OCI-LY3 (cell line): ENCODE results near the gene XCR1.
"Not testable (repeated sequence)": the region's sequence is repeated elsewhere in the genome, so short reads cannot be mapped to it uniquely, and the experiment has no call there.

ENCODE experiments used
- H2AFZ ChIP-seq: fragments of 200-600, 300-600 bp; shearing (Covaris generic); 2 replicates; pipeline ENCODE4 v1.6.0; 2014; ENCODE audit warnings: antibody characterized with exemption, low read depth, low read length
- H3K27ac ChIP-seq: fragments of 200-600, 300-600 bp; sonication (generic); 2 replicates; pipeline ENCODE4 v1.5.1; 2014; ENCODE audit warnings: mild to moderate bottlenecking, low read length, moderate library complexity, mixed read lengths
- H3K27me3 ChIP-seq: fragments of 200-600, 300-600 bp; sonication (generic); 2 replicates; pipeline ENCODE4 v1.6.1; 2014; ENCODE audit warnings: low read depth, low read length, mixed read lengths
- H3K36me3 ChIP-seq: fragments of 200-600, 300-600 bp; sonication (generic); replicated peaks from 2 replicates; pipeline ENCODE3; 2014; ENCODE audit warnings: low read depth, low read length, mixed read lengths
- H3K4me1 ChIP-seq: fragments of 300-600, 200-600 bp; sonication (generic); 2 replicates; pipeline ENCODE4 v1.6.1; 2014; ENCODE audit warnings: low read length, mixed read lengths
- H3K4me2 ChIP-seq: fragments of 200-600, 300-600 bp; sonication (generic); 2 replicates; pipeline ENCODE4 v1.6.1; 2014; ENCODE audit warnings: low read length, mixed read lengths
- H3K4me3 ChIP-seq: fragments of 300-600, 200-600 bp; sonication (generic); 2 replicates; pipeline ENCODE4 v1.5.1; 2014; ENCODE audit warnings: antibody characterized with exemption, mild to moderate bottlenecking, low read length, moderate library complexity
- H3K79me2 ChIP-seq: fragments of 300-600, 200-600 bp; shearing (Covaris generic); 2 replicates; pipeline ENCODE4 v1.6.1; 2014; ENCODE audit warnings: mild to moderate bottlenecking, low read length, mixed read lengths
- H3K9ac ChIP-seq: fragments of 300-600, 200-600 bp; shearing (Covaris generic); 2 replicates; pipeline ENCODE4 v1.6.0; 2014; ENCODE audit warnings: mild to moderate bottlenecking, low read length, moderate library complexity
- H3K9me3 ChIP-seq: fragments of 200-600, 300-600 bp; shearing (Covaris generic); 2 replicates; pipeline ENCODE4 v1.6.1; 2014; ENCODE audit warnings: low read length, mixed read lengths; ENCODE audit not compliant: insufficient read depth
- H4K20me1 ChIP-seq: fragments of 200-600, 300-600 bp; sonication (generic); 2 replicates; pipeline ENCODE4 v1.6.1; 2016; ENCODE audit warnings: low read length, mixed read lengths; ENCODE audit not compliant: insufficient read depth
- CTCF ChIP-seq: fragments of 200-600, 300-600 bp; sonication (generic); IDR thresholded peaks from 2 replicates; pipeline ENCODE4 v1.5.1; 2014; ENCODE audit warnings: antibody characterized with exemption, low read length, low read depth
- EZH2phosphoT487 ChIP-seq: fragments of 200-600 bp; shearing (Covaris generic); IDR thresholded peaks from 2 replicates; pipeline ENCODE4 v1.6.1; 2018; ENCODE audit warnings: antibody characterized with exemption, mixed run types, low read depth

XCR1 gene

GRCh38 chr3:46056686-46057085 is 29.4 kb upstream of the XCR1 start:
- H3K27me3 ChIP-seq: peaks cover 62% of the 10 kb centered on the region
- no peaks in the 10 kb centered on the region for H3K36me3 ChIP-seq
- no peak for TF ChIP-seq EZH2phosphoT487
- TF ChIP-seq CTCF: no peak

GRCh38 chr3:46053761-46054515 is 26.7 kb upstream of the XCR1 start:
- not testable (repeated sequence) for H3K4me3 ChIP-seq, H3K79me2 ChIP-seq, H3K36me3 ChIP-seq, H3K27ac ChIP-seq, H3K9me3 ChIP-seq, H4K20me1 ChIP-seq, H3K9ac ChIP-seq, H2AFZ ChIP-seq
- H3K27me3 ChIP-seq: peaks cover 67% of the 10 kb centered on the region
- H3K4me1 ChIP-seq: peaks cover 28% of the 10 kb centered on the region
- H3K4me2 ChIP-seq: peak overlapping the region; percentile 29

More at GRCh38 chr3:46056686-46057085, 29.4 kb upstream of the XCR1 start:
- Histone ChIP-seq H3K9ac (no peak overlapping the region), H3K4me1 (peaks cover 49% of the 10 kb centered on the region), H3K4me3 (no peak overlapping the region), H3K27ac (no peak overlapping the region), H3K79me2 (no peaks in the 10 kb centered on the region), H3K9me3 (no peaks in the 10 kb centered on the region), H3K4me2 (no peak overlapping the region), H2AFZ (no peak overlapping the region), H4K20me1 (no peaks in the 10 kb centered on the region)

GRCh38 chr3:46053265-46053664 is 26.0 kb upstream of the XCR1 start:
- H3K4me3 ChIP-seq, H3K9ac ChIP-seq, H4K20me1 ChIP-seq, H2AFZ ChIP-seq, H3K27ac ChIP-seq, H3K9me3 ChIP-seq, H3K79me2 ChIP-seq, H3K36me3 ChIP-seq: not testable (repeated sequence)
- Histone ChIP-seq H3K4me1 (peaks cover 21% of the 10 kb centered on the region), H3K27me3 (peaks cover 70% of the 10 kb centered on the region), H3K4me2 (peak overlapping the region; percentile 29)
- TF ChIP-seq CTCF: peak; percentile 38

- Histone ChIP-seq H3K9me3 (no peaks in the 10 kb centered on the region), H3K9ac (no peak overlapping the region), H3K79me2 (no peaks in the 10 kb centered on the region), H2AFZ (no peak overlapping the region), H3K27ac (no peak overlapping the region), H3K4me2 (no peak overlapping the region), H3K4me1 (peaks cover 13% of the 10 kb centered on the region), H4K20me1 (no peaks in the 10 kb centered on the region), H3K4me3 (no peak overlapping the region), H3K27me3 (peaks cover 70% of the 10 kb centered on the region), H3K36me3 (no peaks in the 10 kb centered on the region)
- TF ChIP-seq CTCF: no peak
- TF ChIP-seq EZH2phosphoT487: no peak
These were observed 25.2 kb upstream of the XCR1 start for GRCh38 chr3:46052531-46052930.
